ENCODE data around the gene RTKN.

The RTKN gene

GRCh38 chr2:74481961-74482800 is 40.4 kb upstream of the RTKN start:
- peak overlapping the region; percentile 84 for H3K4me3 ChIP-seq (ENCODE audit: low read length)
- TF ChIP-seq CTCF (conservative IDR thresholded peaks at IDR 0.05; ENCODE audit: low read depth, low read length) = no peak
- no peak for DNase-seq (ENCODE audit: low read depth)

GRCh38 chr2:74481431-74481830 is 39.7 kb upstream of the RTKN start:
- no peak for TF ChIP-seq CTCF (conservative IDR thresholded peaks at IDR 0.05; ENCODE audit: low read depth, low read length)
- H3K4me3 ChIP-seq (ENCODE audit: low read length) = peak overlapping the region; percentile 84
- DNase-seq (ENCODE audit: low read depth) = no peak

GRCh38 chr2:74474899-74475298 is 33.2 kb upstream of the RTKN start:
- DNase-seq (ENCODE audit: low read depth) = no peak
- no peak overlapping the region for H3K4me3 ChIP-seq (ENCODE audit: low read length)
- TF ChIP-seq CTCF (conservative IDR thresholded peaks at IDR 0.05; ENCODE audit: low read depth, low read length) = peak; percentile 44

GRCh38 chr2:74474481-74474880 is 32.7 kb upstream of the RTKN start:
- no peak for DNase-seq (ENCODE audit: low read depth)
- TF ChIP-seq CTCF (conservative IDR thresholded peaks at IDR 0.05; ENCODE audit: low read depth, low read length) = no peak
- H3K4me3 ChIP-seq (ENCODE audit: low read length) = no peak overlapping the region

GRCh38 chr2:74472945-74473258 is 31.2 kb upstream of the RTKN start:
- DNase-seq (ENCODE audit: low read depth) = no peak
- peak overlapping the region; percentile 68 for H3K4me3 ChIP-seq (ENCODE audit: low read length)
- TF ChIP-seq CTCF (conservative IDR thresholded peaks at IDR 0.05; ENCODE audit: low read depth, low read length) = no peak

GRCh38 chr2:74472086-74472944 is 30.6 kb upstream of the RTKN start, which contains the start of gene MRPL53:
TSS of gene MRPL53 (minus strand) at chr2:74472680. CDS start at chr2:74472660, 20 bp downstream.
- H3K4me3 ChIP-seq (ENCODE audit: low read length) = peak within 1 kb of the TSS; percentile 68
- peak; percentile 71 for DNase-seq (ENCODE audit: low read depth)
- no peak for TF ChIP-seq CTCF (conservative IDR thresholded peaks at IDR 0.05; ENCODE audit: low read depth, low read length)
